Inflammatory macrophage (primary cell): ENCODE measurements around the gene APBA2.
A peak's percentile ranks its signal among the peaks of the same experiment; 100 is the strongest.
"Not testable (repeated sequence)": the region's sequence is repeated elsewhere in the genome, so short reads cannot be mapped to it uniquely, and the experiment has no call there.

Source experiments
- DNase-seq, 2 donors: peaks; one replicate each; pipeline ENCODE4 v3.0.0-alpha.2; 2020 to 2022

The APBA2 gene

DNA sequence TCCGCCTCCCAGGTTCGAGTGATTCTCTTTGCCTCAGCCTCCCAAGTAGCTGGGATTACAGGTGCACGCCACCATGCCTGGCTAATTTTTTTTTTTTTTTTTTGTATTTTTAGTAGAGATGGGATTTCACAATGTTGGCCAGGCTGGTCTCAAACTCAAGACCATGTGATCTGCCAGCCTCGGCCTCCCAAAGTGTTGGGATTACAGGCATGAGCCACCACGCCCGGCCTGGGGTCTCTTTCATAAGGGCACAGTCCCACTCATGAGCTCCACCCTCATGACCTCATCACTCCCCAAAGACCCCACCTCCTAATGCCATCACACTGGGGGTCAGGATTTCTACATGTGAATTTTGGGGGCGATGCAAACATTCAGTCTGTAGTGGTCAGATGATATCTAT, 159.4 kb downstream of the APBA2 start:
- DNase-seq, result not testable (repeated sequence)

DNA sequence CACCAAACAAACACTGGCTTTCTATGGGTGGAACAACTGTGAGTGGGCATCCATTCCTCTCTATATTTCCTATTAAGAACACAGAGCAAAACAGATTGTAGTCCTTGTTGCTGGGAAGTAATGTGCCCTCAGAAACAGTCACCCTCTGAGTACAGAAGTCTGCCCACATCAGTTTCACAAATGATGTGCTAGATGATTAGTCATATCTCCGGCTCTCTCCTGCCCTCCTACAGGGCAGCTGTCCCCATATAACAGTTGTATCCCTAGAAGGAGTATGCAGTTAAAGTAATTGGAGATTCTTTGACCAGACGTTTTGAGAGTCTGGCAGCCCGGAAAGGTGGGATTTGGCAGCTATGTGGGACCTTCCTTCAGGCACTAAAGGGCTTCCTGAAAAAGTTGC, 159.9 kb downstream of the APBA2 start:
- DNase-seq, result peak in 1 of 2 donors; percentile 19

DNA sequence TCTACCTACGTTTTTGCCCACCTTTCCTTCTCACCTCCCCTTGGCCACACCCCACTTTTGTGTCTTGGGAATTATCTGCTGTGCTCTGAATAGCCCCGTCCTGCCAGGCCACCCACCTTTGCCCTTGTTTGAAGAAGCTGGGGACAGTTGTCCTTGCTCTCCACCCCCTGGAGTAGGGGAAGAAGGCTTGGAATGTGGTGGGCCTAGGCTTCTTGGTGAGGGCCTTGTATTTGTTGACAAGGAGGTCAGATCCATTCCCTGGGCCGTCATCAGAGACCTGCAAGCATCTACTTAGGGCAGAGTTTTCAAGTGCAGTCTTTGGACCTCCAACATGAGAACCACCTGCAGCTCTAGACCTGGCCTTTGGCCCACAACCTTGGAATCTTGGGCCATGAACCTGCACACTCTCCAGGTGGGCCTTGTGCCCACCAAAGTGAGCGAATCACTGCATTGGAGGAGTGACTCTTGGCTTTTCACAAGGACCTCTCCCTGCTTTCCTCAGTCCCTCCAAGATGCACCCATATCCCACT, 160.6 kb downstream of the APBA2 start:
- DNase-seq, result no peak

DNA sequence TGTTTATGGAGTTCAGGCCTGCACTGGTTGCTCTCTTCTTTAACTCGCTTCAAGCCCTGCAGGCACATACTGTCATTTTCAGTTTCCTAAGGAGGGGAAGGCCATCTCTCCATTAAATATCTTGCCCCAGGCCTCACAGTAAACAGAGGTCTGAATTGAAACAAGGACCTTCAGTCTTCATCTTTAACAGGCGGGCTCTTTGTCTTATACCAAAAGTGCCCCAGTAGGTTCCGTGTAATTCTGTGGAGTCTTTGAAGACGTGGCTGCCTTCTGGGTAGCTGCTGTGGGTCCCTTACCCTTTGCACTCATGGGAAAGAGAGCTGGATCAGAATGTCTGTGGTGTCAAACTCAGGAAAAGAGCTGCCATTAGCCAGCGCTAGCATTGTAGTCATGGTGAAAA, 161.2 kb downstream of the APBA2 start:
- no peak for DNase-seq

DNA sequence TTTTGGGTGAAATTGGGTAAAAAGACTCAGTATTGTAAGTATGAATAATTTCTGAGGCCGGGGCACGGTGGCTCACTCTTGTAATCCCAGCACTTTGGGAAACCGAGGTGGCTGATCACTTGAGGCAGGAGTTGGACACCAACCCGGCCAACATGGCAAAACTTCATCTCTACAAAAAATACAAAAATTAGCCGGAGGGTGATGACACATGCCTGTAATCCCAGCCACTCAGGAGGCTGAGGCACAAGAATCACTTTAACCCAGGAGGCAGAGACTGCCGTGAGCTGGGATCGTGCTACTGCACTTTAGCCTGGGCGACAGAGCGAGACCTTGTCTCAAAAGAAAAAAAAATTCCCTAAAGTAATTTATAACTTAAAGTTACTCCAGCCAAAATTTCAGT, 162.2 kb downstream of the APBA2 start:
- DNase-seq, result no peak

DNA sequence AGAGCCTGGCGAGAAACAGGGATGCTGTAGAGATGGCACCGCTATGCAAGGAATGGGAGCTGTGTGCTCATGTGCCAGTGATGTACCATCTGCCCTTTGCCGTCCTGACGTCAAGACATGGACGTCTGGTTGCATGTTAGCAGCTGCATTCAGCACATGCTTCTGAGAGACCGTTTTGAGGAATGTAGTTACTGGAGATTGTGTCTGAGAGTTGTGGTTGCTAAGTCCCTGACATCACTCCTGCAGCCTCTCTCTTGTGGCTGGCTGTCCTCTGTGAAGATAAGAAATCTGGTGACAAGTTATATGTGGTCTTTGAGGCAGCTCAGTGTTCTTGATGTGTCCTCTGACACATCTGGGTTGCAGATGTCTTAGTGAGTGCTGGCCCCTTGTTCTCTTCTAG, 165.1 kb downstream of the APBA2 start:
- no peak for DNase-seq

DNA sequence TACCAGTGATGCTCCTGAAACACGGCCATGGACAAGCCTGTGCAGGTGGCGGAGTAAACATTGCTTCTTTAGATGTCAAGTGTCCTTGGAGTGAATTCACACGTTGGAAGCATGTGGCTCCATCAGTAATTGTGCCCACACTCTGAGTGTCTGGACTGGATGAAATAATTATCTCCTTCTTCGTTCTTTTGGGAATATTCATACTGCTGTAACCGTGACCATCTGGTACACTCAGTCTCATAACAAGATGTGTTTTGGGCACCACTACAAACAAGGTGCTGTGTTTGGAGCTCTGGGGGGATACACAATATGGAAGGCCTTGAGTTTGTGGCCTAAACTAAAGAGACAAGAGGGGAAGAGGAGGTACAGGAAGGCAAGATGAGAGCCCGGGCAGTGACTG, 165.6 kb downstream of the APBA2 start:
- no peak for DNase-seq

DNA sequence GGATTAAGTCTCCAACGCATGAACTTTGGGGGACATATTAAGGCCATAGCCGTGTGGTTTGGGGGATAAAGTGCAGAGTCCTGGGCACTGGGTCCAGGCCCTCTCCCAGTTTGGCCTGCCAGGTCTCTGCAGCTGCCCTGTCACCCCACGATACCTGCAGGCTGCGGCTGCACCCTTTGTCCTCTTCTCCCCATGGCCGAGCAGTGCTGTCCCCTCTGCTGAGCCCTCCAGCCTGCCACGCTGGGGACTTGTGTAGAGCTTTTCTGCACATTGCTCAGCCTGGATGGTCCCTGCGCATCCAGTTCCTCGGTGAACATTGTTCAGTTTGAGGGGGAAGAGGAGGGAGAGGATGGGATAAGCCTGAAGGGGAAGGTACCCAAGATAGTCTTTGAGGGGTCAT, 167.2 kb downstream of the APBA2 start:
- DNase-seq, result no peak

DNA sequence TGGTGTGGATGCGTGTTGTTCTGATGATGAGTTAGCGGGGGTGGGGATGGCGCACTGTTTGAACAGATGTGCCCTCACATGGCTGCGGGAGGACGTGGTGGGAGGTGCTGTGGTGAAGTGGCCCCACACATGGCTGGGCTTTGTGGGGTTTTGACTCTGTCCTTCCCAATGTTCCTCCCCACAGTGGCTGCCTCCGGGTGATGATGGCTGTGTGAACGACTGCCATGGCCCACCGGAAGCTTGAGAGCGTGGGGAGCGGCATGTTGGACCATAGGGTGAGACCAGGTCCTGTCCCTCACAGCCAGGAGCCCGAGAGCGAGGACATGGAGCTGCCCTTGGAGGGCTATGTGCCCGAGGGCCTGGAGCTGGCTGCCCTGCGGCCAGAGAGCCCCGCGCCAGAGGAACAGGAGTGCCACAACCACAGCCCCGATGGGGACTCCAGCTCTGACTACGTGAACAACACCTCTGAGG, 167.9 kb downstream of the APBA2 start:
- no peak for DNase-seq

DNA sequence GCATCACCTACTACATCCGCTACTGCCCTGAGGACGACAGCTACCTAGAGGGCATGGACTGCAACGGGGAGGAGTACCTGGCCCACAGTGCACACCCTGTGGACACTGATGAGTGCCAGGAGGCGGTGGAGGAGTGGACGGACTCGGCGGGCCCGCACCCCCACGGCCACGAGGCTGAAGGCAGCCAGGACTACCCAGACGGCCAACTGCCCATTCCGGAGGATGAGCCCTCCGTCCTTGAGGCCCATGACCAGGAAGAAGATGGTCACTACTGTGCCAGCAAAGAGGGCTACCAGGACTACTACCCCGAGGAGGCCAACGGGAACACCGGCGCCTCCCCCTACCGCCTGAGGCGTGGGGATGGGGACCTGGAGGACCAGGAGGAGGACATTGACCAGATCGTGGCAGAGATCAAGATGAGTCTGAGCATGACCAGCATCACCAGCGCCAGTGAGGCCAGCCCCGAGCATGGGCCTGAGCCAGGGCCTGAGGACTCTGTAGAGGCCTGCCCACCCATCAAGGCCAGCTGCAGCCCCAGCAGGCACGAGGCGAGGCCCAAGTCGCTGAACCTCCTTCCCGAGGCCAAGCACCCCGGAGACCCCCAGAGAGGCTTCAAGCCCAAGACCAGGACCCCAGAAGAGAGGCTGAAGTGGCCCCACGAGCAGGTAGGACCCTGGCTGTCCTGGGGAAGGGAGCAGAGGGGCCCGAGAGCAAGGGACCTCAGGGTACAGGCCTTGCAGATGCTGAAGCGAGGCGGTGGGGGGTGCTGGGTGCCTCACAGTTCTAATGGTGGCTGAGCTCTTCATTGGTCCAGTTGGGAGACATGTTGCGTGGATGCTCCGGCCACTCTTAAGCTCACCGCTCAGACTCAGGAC, 168.6 kb downstream of the APBA2 start:
- no peak for DNase-seq

DNA sequence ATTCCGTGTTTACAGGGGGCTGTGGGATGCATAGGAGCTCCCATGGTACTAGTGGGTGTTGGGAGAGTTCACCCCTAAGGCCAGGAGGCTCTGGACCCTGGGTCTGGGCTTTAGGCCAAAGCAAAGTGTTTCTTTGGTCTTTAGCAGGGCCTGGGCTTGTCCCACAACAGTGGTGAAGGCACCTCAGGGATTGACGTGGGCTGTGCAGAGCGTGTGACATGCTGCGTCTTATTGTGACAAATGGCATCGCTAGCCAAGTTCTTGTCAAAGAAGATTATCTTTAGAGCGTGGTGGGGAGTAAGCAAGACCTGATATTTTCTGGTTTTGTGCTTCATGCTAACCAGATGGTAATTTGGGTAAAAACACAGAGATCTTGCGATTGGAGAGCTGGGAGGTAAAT, 170.1 kb downstream of the APBA2 start:
- no peak for DNase-seq

DNA sequence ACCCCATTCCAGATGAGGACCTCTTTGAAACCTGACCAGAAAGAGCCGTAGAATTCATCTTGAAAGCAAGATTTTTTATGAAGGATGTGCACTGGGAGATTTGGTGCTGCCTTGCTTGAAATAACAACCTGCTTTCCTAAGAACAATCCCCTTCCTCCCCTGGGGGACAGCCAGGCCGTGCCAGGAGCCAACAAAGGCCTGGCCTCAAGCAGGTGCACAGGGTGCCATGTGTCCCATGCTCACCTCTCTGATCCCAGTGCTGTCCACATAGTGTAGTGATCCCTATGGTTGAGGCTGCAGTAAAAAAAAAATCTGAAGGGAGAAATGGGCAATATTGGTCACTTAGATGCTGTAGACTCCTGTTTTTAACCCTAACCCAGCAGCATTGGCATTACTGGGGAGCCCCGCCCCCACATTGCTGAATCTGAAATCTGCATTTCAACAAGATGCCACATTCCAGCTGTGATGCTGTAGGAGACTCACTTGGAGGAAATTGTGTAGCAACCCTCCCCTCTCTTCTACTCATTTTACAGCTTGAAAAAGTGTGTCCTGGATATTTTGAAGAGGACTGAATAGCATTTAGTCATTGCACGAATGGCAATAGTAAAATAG, 171.2 kb downstream of the APBA2 start:
- no peak for DNase-seq

DNA sequence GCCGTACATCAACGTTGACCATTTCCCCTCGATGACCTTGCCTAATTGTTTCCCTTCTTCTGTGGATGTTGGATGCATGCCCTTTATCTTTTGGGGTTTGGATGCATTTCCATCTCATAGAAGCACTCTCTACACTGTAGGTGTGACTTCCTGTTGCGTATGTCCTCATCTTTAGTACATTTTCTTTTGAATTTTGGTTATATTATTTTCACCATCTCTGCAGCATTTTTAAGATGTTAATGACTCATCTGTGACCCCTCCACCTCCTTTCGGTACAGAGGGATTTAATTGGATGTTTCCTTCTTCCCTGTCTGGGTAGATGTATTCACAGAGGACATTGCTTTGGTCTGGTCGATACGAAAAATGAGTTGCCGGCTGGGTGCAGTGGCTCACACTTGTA, 172.1 kb downstream of the APBA2 start:
- DNase-seq, result no peak

DNA sequence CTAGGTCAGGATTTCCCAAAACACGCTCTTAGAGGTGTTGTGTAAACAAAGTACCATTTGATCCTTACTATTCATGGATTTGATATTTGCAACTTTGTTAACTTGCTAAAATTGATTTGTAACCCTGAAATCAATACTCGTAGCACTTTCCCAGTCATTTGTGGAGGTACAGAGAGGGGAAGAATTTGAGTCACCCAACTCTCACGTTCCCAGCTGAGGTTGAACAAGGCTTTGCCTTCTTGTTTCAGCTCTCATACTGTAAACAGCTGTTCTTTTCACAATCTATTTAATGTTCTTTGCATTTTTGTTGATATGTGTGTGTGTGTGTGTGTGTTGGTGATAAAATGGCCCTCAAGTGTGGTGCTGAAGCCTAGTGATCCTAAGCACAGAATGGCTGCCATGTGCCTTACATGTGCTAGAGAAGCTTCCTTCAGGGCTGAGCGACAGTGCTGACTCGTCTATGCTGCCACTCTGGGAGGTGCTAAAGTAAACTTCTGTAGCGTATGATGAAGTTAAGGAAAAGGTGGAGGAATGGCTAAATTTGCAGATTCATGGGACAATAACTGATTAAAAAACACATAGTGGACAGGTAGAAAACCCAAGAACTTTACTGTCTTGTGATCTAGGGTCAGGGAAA, 173.2 kb downstream of the APBA2 start:
- DNase-seq, result no peak

DNA sequence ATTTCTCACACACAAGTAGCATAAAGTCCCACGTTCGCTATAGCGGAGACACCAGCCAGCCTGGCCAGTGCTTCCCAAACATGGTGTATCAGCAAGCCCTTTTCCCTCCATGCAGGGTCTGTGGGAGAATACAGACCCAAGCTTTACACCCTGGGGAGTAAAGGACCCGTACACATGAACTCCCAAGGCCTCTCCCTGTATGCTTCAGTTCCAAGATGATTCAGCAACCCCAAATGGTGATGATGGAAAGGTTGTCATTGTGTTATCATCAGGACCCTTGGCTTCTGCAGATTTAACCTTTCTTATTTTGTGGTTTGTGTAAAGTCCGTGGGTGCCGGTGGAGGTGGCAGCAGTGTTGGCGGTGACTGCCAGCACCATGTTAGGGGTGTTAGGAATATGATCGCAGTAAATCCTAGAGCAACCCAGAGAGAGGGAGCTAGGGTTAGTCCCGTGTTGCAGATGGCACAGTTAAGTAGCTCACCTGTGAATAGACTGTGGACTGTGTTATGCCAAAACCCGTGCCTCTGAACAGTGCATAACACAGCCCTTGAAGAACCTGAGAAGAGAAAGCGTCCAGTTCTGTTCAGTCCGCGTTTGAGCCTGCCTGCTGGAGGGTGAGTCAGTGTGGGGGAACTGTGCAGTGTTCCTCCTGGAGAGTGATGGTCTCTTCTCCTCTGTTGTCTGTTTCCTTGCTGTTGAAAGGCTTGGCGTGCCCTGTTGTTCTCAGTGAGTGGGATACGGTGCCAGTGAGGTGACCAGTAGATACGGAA, 174.3 kb downstream of the APBA2 start:
- DNase-seq, result no peak

DNA sequence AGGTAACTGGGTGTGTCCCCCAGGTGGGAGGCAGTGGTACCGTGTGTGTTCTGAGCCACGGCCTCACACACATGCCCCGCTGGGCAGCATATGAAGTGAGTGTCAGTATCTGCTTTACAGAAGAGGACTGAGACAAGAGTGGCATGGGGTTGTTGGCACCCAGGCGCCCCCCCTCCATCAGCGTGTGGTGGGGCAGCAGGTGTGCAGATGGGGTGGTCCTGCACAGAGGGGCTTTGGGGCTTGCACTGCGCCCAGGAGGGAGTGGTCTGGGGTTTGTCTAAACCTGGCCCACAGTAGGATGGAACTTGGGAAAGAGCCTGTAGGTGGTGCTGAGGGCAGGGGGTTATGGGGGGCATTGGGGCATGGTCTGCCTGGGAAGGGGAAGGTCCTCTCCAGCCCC, 176.0 kb downstream of the APBA2 start:
- DNase-seq, result no peak

DNA sequence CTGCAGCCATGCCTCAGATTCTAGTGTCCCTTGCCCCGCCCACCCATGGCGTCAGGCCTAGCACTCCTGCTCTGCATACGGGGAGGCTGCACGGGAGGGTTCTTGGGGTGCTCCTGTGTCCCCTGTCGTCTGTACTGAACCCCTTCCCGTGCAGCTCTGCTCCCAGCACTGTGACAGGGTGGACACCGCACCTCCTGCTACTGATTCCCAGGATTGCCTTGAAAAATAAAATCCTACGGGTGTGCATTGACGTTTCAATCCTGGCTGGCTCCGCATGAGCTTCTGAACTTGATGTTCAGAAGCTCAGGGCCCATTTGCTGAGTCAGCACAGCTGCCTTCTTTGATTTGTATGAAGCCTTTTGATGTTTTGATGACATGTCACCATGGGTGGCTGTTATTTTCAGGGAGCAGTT, 176.4 kb downstream of the APBA2 start:
- no peak for DNase-seq

DNA sequence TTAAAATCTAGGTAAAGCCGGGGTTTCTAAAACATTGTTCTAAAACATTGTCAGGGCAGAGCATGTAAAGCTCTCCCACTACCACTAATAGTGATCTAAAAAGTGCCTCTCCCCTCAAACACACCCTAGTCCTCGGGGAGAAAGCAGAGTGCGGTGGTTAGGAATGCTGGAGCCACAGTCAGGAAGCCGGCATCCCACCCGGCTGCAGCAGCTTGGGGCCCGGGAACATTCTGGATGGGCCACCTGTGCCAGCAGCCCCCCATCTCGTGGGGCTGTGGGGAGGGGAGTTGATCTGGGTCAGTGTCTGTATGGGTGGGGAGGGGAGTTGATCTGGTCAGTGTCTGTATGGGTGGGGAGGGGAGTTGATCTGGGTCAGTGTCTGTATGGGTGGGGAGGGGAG, 176.9 kb downstream of the APBA2 start:
- no peak for DNase-seq

DNA sequence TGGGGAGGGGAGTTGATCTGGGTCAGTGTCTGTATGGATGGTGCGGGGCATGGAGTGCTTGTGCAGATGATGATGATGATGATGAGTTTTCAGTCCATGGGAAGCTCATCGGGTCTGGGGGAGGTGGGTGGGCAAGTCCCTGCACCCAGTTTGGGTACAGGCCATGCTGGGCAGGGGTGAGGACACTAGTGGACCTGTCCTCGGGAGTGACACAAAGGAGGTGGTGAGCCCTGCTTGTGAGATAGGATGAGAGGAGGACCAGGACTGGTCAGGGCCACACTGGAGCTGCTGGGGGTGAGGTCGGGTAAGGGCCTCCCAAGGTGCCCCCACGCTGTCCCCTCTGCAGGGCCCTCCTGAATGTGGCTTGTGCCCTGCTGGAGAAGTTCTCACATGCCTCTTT, 177.9 kb downstream of the APBA2 start:
- no peak for DNase-seq

DNA sequence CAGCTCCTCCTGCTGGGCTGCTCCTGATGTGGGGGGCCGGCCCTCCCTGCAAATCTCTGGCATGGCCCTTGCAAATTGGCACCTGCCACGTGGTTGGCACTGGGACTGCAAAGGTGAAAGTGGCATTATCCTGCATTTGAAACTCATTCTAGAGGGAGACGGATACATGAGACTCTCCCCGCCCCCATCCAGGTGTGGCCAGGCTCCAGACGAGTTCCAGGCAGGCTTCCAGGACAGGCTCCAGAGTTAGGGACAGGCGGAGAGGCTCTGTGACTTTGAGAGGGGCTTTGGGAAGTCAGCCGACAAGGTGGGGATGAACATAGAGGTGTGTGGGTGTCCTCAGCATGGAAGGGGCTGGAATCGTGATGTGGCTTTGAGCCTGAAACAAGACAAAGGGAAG, 178.5 kb downstream of the APBA2 start:
- no peak for DNase-seq

DNA sequence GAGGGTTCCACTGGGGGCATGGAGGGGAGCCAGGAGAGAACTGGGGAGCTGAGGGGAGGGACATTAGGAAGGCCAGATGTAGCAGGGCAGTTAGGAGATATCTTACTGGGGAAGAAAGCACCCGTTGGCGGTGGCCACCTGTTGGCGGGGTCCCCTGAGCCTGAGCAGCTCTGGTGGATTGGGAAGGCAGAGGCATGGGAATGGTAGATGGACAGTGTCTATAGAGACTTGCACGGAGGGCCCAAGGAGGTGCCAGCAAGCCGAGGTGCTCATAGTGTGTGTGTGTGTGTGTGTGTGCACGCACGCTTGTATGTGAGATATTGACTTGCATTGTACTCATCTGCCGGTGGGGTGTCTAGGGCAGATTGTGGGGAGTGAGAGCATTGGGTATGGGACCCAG, 179.0 kb downstream of the APBA2 start:
- no peak for DNase-seq

DNA sequence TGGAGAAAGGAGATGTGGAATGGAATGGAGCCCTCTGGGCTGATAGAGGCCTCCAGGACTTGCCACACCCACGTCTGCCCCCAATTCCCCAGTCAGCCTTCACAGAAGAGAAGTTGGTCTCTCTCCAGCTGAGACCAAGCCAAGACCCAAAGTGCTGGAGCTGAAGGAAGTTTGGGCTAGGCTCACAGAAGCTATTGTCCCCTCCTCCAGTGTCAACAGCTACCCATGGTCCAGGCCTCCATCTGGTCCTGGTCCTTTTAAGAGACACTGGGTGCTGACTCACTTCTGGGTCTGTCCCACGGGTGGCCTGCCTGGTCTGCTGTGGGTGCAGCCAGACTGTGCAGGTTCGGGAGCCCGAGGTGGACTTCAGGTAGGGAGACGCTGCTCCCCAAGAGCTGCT, 179.8 kb downstream of the APBA2 start:
- DNase-seq, result no peak

DNA sequence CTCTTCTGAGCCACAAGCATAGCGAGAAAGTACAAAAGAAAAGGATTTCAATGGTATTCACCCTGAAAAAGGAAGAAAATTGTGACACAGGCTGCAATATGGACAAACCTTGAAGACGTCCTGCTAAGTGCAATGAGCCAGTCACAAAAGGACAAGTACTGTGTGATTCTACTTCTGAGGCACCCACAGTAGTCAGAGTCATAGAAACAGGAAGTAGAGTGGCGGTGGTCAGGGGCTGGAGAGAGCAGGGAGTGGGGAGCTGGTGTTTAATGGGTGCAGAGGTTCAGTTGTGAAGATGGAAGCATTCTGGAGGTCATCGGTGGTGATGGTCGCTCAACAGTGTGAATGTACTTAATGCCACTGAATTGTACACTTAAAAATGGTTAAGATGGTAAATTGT, 180.5 kb downstream of the APBA2 start:
- no peak for DNase-seq
